Ishikawa (cell line): ENCODE measurements around the gene EEFSEC.
A peak's percentile ranks its signal among the peaks of the same experiment; 100 is the strongest.

ENCODE experiments used
- CEBPB ChIP-seq: IDR thresholded peaks from 2 replicates; pipeline ENCODE4 v1.6.1; 2012
- CREB1 ChIP-seq: IDR thresholded peaks from 2 replicates; pipeline ENCODE4 v1.6.1; 2012; ENCODE audit warnings: low read depth
- EGR1 ChIP-seq: IDR thresholded peaks from 2 replicates; pipeline ENCODE4 v1.6.1; 2012
- EP300 ChIP-seq: IDR thresholded peaks from 2 replicates; pipeline ENCODE4 v1.6.1; 2012; ENCODE audit warnings: borderline replicate concordance
- FOXM1 ChIP-seq: IDR thresholded peaks from 2 replicates; pipeline ENCODE4 v1.6.1; 2012; ENCODE audit warnings: low read depth, borderline replicate concordance
- NFIC ChIP-seq: IDR thresholded peaks from 2 replicates; pipeline ENCODE4 v1.6.1; 2012
- RAD21 ChIP-seq: IDR thresholded peaks from 2 replicates; pipeline ENCODE4 v1.6.1; 2012; ENCODE audit warnings: low read depth
- TAF1 ChIP-seq: IDR thresholded peaks from 2 replicates; pipeline ENCODE4 v1.6.1; 2012; ENCODE audit warnings: low read depth, mild to moderate bottlenecking
- TCF12 ChIP-seq: IDR thresholded peaks from 2 replicates; pipeline ENCODE4 v1.6.1; 2012; ENCODE audit warnings: low read depth
- TEAD4 ChIP-seq: IDR thresholded peaks from 2 replicates; pipeline ENCODE4 v1.6.1; 2012
- YY1 ChIP-seq: IDR thresholded peaks from 2 replicates; pipeline ENCODE4 v1.6.1; 2012; ENCODE audit warnings: low read depth
- ZBTB7A ChIP-seq: IDR thresholded peaks from 2 replicates; pipeline ENCODE4 v1.6.1; 2012; ENCODE audit warnings: low read depth
- TF ChIP-seq, protein P1 (sequence below): IDR thresholded peaks from 2 replicates; pipeline ENCODE4 v1.6.1; 2012; ENCODE audit warnings: low read depth, mild to moderate bottlenecking
- TF ChIP-seq, protein P2 (sequence below): IDR thresholded peaks from 2 replicates; pipeline ENCODE4 v1.6.1; 2012
- TF ChIP-seq, protein P3 (sequence below): IDR thresholded peaks from 2 replicates; pipeline ENCODE4 v1.6.1; 2012

Gene EEFSEC

DNA sequence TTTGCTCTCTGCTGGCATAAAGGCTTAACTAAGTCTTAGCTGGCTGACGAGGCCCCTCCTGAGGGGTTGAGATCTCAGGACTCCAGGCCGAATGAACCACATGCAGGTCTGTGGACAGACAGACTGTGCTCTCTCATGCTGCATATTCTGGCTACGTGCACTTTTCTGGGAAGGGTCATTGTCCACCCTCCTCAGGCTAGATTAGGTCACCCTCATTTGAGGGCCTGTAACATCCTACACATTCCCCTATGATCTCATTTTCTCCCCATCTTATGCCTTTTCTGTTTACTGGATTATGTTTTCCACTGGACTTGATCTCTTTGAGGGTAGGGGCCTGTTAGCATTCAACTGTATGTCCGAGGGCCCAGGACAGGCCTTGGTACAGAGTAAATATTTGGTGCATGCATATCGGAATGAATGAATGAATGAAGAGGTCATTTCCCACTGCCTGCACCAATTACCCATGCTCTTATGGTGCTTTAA, 13.7 kb downstream of the EEFSEC start:
- TF ChIP-seq ZBTB7A (no peak), TCF12 (no peak)

DNA sequence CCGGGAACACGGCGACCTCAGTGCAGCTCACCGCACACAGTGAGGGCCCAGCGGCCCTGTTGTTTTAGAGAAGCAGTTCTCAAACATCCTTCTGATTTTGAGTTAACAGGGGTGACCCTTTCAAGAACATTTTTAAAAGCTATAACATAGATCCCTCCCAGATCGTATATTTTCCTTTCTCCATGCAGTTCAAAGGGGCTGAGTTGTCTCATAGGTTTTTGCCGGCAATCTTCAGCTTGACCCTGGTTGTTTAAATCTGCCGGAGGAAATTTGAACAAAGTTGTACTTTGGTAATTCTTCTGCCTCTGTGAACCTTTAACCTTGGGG, 14.3 kb downstream of the EEFSEC start:
- TF ChIP-seq YY1 (no peak), CEBPB (no peak), EP300 (no peak), RAD21 (no peak), EGR1 (no peak), CREB1 (no peak), TEAD4 (no peak), TCF12 (no peak), FOXM1 (no peak), TAF1 (no peak)

DNA sequence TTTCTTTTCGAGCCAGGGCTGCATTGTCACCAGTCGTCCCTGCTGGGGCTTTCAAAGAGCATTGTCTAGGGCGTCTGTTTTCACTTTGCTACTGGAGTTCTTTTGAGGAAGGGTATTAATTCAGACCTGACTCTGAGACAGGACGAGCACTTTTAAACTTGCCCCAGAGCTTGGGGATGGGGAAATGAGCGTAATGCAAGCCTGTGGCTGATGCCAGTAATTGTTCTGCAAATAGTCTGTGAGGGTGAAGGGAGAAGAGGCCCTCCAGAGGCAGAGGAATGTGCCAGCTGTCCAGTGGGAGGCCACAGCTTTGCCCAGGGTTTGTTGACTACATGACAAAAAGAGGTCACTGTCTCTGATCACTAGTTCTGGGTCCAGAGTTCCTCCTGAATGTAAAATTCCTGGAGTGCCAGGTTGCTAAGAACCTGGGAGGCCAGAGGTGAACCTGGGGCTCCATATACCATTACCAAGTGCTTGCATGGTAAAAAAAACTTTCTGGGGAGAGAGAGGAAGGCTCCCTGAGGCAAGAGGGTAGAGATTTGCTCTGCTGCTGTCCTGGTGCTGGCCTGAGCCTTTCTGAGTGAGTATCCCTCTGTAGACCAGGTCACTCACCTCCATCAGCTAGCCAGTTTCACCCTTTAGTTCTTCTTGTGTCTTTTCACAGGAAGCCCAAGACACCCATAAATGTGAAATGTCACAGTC, 14.8 kb downstream of the EEFSEC start:
- TF ChIP-seq CREB1 (no peak), YY1 (no peak), TEAD4 (no peak), CEBPB (no peak), EGR1 (no peak), ZBTB7A (no peak), TAF1 (no peak), FOXM1 (no peak), TCF12 (no peak), RAD21 (no peak), EP300 (no peak), NFIC (no peak)
- TF ChIP-seq, protein P1, sequence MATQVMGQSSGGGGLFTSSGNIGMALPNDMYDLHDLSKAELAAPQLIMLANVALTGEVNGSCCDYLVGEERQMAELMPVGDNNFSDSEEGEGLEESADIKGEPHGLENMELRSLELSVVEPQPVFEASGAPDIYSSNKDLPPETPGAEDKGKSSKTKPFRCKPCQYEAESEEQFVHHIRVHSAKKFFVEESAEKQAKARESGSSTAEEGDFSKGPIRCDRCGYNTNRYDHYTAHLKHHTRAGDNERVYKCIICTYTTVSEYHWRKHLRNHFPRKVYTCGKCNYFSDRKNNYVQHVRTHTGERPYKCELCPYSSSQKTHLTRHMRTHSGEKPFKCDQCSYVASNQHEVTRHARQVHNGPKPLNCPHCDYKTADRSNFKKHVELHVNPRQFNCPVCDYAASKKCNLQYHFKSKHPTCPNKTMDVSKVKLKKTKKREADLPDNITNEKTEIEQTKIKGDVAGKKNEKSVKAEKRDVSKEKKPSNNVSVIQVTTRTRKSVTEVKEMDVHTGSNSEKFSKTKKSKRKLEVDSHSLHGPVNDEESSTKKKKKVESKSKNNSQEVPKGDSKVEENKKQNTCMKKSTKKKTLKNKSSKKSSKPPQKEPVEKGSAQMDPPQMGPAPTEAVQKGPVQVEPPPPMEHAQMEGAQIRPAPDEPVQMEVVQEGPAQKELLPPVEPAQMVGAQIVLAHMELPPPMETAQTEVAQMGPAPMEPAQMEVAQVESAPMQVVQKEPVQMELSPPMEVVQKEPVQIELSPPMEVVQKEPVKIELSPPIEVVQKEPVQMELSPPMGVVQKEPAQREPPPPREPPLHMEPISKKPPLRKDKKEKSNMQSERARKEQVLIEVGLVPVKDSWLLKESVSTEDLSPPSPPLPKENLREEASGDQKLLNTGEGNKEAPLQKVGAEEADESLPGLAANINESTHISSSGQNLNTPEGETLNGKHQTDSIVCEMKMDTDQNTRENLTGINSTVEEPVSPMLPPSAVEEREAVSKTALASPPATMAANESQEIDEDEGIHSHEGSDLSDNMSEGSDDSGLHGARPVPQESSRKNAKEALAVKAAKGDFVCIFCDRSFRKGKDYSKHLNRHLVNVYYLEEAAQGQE: no peak
- TF ChIP-seq, protein P2, sequence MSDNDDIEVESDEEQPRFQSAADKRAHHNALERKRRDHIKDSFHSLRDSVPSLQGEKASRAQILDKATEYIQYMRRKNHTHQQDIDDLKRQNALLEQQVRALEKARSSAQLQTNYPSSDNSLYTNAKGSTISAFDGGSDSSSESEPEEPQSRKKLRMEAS: no peak
- TF ChIP-seq, protein P3, sequence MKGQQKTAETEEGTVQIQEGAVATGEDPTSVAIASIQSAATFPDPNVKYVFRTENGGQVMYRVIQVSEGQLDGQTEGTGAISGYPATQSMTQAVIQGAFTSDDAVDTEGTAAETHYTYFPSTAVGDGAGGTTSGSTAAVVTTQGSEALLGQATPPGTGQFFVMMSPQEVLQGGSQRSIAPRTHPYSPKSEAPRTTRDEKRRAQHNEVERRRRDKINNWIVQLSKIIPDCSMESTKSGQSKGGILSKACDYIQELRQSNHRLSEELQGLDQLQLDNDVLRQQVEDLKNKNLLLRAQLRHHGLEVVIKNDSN: no peak

DNA sequence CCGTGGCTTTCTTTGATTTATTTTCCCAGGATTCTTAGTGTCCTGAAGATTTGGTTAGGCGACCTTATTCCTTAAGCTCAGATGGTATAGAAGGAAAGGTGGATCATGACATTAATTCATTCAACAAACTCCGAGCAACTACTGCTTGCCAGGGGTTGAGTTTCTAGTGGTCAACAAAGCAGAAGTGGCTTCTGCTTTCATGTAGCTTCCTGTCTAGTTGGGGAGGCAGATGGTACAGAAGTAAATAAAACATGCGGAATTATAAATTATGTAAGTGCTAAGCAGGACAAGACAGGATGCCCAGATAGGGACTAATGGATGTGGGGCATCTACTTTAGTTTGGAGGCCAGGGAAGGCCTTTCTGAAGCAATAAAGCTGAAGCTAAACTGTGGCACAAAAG, 15.6 kb downstream of the EEFSEC start:
- TF ChIP-seq YY1 (no peak), EGR1 (no peak), FOXM1 (no peak), ZBTB7A (no peak), RAD21 (no peak)
- TF ChIP-seq, protein P1: no peak

DNA sequence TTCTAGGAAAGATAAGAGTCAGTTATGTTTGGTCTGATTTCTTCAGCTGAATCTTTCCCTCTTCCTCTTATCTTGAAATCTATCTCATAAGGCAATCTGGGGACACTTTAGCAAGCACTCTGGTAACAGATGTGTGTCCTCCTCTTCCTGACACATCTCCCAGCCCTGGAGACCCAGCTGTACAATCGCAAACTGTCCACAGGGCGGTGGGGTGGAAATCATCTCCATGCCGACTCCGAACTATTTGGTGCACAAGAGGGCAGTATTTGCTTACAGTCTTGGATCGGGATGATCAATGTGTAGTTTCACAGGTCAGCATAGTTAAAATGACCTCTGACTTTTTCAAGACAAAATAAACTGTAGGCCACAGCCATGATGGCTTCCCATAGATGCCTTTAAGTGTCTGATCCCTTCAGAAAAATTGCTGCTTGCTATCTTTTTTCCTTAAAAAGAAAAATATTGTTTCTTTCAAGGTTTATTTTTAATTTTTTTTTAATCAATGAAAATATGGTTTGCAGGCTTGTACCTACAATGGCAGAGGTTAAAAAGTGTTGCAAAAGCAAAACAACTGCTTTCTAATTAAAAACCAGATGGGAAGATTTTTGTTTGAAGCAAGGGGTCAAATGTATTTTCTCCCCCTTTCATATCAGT, 17.7 kb downstream of the EEFSEC start:
- no peak for TF ChIP-seq CREB1
- no peak for TF ChIP-seq TAF1
- TF ChIP-seq RAD21: peak; percentile 71
- TF ChIP-seq EP300: no peak
- TF ChIP-seq, protein P1: no peak
- TF ChIP-seq YY1: no peak
- TF ChIP-seq CEBPB: no peak
